ENCODE data around the gene CDKAL1. TPM values are rescaled to one million over a fixed set of nuclear protein-coding genes. Genes with fewer than 3 reads are reported as not detected.

CDKAL1 gene
- total and polyA plus RNA-seq, 2 of the 8 experiments (the other 6 are each of a cell fraction or from before 2014, with no cell fraction given), result 8.4 to 24.6 TPM

GRCh38 chr6:20715135-20715806 is 181.0 kb downstream of the CDKAL1 start:
- TF ChIP-seq EGR1 (IDR thresholded peaks at IDR 0.05; ENCODE audit: borderline replicate concordance, low read depth, low read length) (no peak), HDAC6 (IDR thresholded peaks at IDR 0.05; ENCODE audit: low read depth, low read length) (no peak), SP1 (IDR thresholded peaks at IDR 0.05; ENCODE audit: low read depth, low read length) (no peak), EZH2 (IDR thresholded peaks at IDR 0.05; ENCODE audit: low read depth, low read length, severe bottlenecking) (no peak), SP4 (IDR thresholded peaks at IDR 0.05; ENCODE audit: low read length) (no peak), CEBPB (IDR thresholded peaks at IDR 0.05; ENCODE audit: low read depth, low read length) (peak; percentile 39; the same call in 1 of the 2 replicates)
- Histone ChIP-seq H3K4me3 (ENCODE audit: extremely low read depth in 1 of 4, insufficient read depth in 2 of 4, low read depth in 3 of 4, low read length in 4 of 4) (no peak overlapping the region), H3K79me1 (ENCODE audit: low read depth, low read length) (no peaks in the 10 kb centered on the region), H3K4ac (replicated peaks; ENCODE audit: insufficient read length, low read depth, low read length) (no peak overlapping the region), H3K9ac (replicated peaks in 1 of 4; ENCODE audit: extremely low read depth in 1 of 4, low read depth in 3 of 4, low read length in 3 of 4) (no peak overlapping the region), H2BK5ac (ENCODE audit: low read depth, low read length) (no peak overlapping the region), H2AFZ (ENCODE audit: low read length) (no peak overlapping the region), H3K56ac (replicated peaks; ENCODE audit: insufficient read length, low read depth, low read length) (no peak overlapping the region), H3K9me3 (ENCODE audit: insufficient read depth in 2 of 2, low read depth in 1 of 2, low read length in 1 of 2) (no peaks in the 10 kb centered on the region), H4K5ac (ENCODE audit: insufficient read length, low read depth, low read length) (no peak overlapping the region), H4K20me1 (replicated peaks in 1 of 2; ENCODE audit: control insufficient read depth in 1 of 2, insufficient read depth in 2 of 2, low read length in 2 of 2) (no peaks in the 10 kb centered on the region), H3K18ac (ENCODE audit: extremely low read depth, low read length) (no peak overlapping the region), H3K23ac (ENCODE audit: insufficient read length) (no peak overlapping the region), H3K36me3 (ENCODE audit: control insufficient read depth in 2 of 4, insufficient read depth in 4 of 4, low read length in 3 of 4) (no peaks in the 10 kb centered on the region), H3K27ac (ENCODE audit: low read depth, low read length) (no peak overlapping the region), H2BK15ac (ENCODE audit: low read length) (no peak overlapping the region), H4K8ac (ENCODE audit: extremely low read depth, insufficient read depth, low read length) (no peak overlapping the region), H3K14ac (ENCODE audit: insufficient read length) (no peak overlapping the region), H3K4me1 (replicated peaks in 1 of 4; ENCODE audit: control insufficient read depth in 3 of 4, insufficient read depth in 4 of 4, low read length in 3 of 4) (no peaks in the 10 kb centered on the region), H3K79me2 (ENCODE audit: control insufficient read depth in 1 of 2, insufficient read depth in 2 of 2, low read length in 2 of 2) (no peaks in the 10 kb centered on the region; a peak in 2 of 4 replicates), H3K23me2 (ENCODE audit: low read depth, low read length) (no peaks in the 10 kb centered on the region), H2BK20ac (ENCODE audit: low read length) (no peak overlapping the region), H2BK12ac (ENCODE audit: low read depth, low read length) (no peak overlapping the region), H3K27me3 (replicated peaks in 1 of 4; ENCODE audit: control insufficient read depth in 3 of 4, extremely low read depth in 1 of 4, insufficient read depth in 3 of 4, low read length in 3 of 4) (no peaks in the 10 kb centered on the region), H2AK5ac (ENCODE audit: low read depth, low read length) (no peak overlapping the region), H4K91ac (replicated peaks; ENCODE audit: insufficient read length, low read length) (no peak overlapping the region), H3K4me2 (ENCODE audit: insufficient read depth in 1 of 2, low read depth in 2 of 2, low read length in 2 of 2) (no peak overlapping the region), H2BK120ac (replicated peaks; ENCODE audit: low read depth, low read length) (no peak overlapping the region)
- POLR2A ChIA-PET (ENCODE audit: partially characterized antibody), result no interaction called here
- WGBS, 2 experiments (ENCODE audit: extremely low coverage in 1 of 2, insufficient coverage in 1 of 2, insufficient read length in 1 of 2, insufficient replicate concordance in 2 of 2, low coverage in 1 of 2, low lambda C conversion rate in 2 of 2, missing lambda C conversion rate in 1 of 2), result 81% methylated on average over 3 of the region's 3 CpGs; no CpG with 5 or more reads in 1 of the 2 experiments
- FAIRE-seq (no peak), DNase-seq (ENCODE audit: low read depth in 1 of 2, low spot score in 2 of 2) (no peak)
- CTCF ChIA-PET (ENCODE audit: partially characterized antibody), result no interaction called here

Data from H1 (cell line).